Left lung (tissue), 10 donors: ENCODE results near the gene PLXNA2. TPM values are rescaled to one million over a fixed set of nuclear protein-coding genes. Genes with fewer than 3 reads are reported as not detected.

Experiments
- ATAC-seq: fragments of 200-7000 bp; cut with Tn5 transposase; one replicate; pipeline ENCODE4 v1.9.1; 2020; ENCODE audit warnings: moderate library complexity
- DNase-seq, 4 donors: peaks; one replicate each; pipeline ENCODE4 v3.0.0-alpha.2; 2013 to 2020
- H3K27ac ChIP-seq, 2 donors: fragments of 200-600 bp; sonication (generic) in 1 of 2; one replicate each; pipeline versions ENCODE4 v1.5.0 to v1.8.0; 2020 to 2021
- H3K27me3 ChIP-seq, 2 donors: fragments of 200-600 bp; sonication (generic) in 1 of 2; one replicate each; pipeline versions ENCODE4 v1.5.0 to v1.8.0; 2020 to 2021
- H3K36me3 ChIP-seq, 2 donors: fragments of 200-600 bp; sonication (generic) in 1 of 2; one replicate each; pipeline versions ENCODE4 v1.5.0 to v1.8.0; 2020 to 2021
- H3K4me1 ChIP-seq, 2 donors: fragments of 200-600 bp; one replicate each; pipeline ENCODE4 v1.8.0; 2021
- H3K4me3 ChIP-seq, 2 donors: fragments of 200-600 bp; sonication (generic) in 1 of 2; one replicate each; pipeline versions ENCODE4 v1.5.0 to v1.8.0; 2020 to 2021; ENCODE audit warnings: mild to moderate bottlenecking in 1 of 2
- H3K9me3 ChIP-seq, 2 donors: fragments of 200-600 bp; sonication (generic) in 1 of 2; one replicate each; pipeline versions ENCODE4 v1.5.0 to v1.8.0; 2020 to 2021
- CTCF ChIP-seq, 2 donors: fragments of 200-600 bp; sonication (generic) in 1 of 2; IDR thresholded peaks; one replicate each; pipeline versions ENCODE4 v1.5.0 to v1.8.0; 2021; ENCODE audit warnings: antibody characterized with exemption in 2 of 2
- intact Hi-C, 2 donors: fragments of 100-400 bp; cut with DNase I; formaldehyde crosslinking; loops; one replicate each; pipeline versions ENCODE4 v1.11.2 to v1.14.2; 2022
- polyA plus RNA-seq, 6 donors: library from polyadenylated mRNA; unstranded; fragments of 120-200 nt; gene quantifications; one replicate each; pipeline ENCODE4 v1.2.1, GENCODE V29; 2013; ENCODE audit not compliant: insufficient read length in 6 of 6
- total RNA-seq, 2 donors: library from RNA; stranded (reverse); fragmentation: NEBNext Ultra II Directional; extraction: Animal tissue kit (Norgen Biotek cat#: 25700); gene quantifications; one replicate each; pipeline ENCODE4 v1.2.1, GENCODE V29; 2021
- donor health status: DM: no; HTN: yes; CAD: no.
- donor health status: DM: no; HTN: no; CAD: no.

PLXNA2 gene
- total and polyA plus RNA-seq, 8 donors = 21.4 to 92.8 (median 34.0) TPM

GRCh38 chr1:208145167-208145566 is 99.0 kb downstream of the PLXNA2 start:
- peaks cover 10 to 12% of the 10 kb centered on the region in 2 donors for H3K4me1 ChIP-seq
- no peaks in the 10 kb centered on the region for H3K27me3 ChIP-seq
- DNase-seq = no peak
- peaks cover 0 to 12% of the 10 kb centered on the region in 2 donors for H3K36me3 ChIP-seq
- TF ChIP-seq CTCF (IDR thresholded peaks at IDR 0.05) = no peak
- ATAC-seq = peak; percentile 72
- no peak overlapping the region for H3K4me3 ChIP-seq
- intact Hi-C loops = no loop called here
- H3K9me3 ChIP-seq = no peaks in the 10 kb centered on the region
- no peak overlapping the region for H3K27ac ChIP-seq

- peaks cover 0 to 24% of the 10 kb centered on the region in 2 donors for H3K36me3 ChIP-seq
- H3K27ac ChIP-seq = no peak overlapping the region
- no peak for ATAC-seq
- H3K9me3 ChIP-seq = no peaks in the 10 kb centered on the region
- DNase-seq = no peak
- no peaks in the 10 kb centered on the region for H3K27me3 ChIP-seq
- H3K4me3 ChIP-seq = no peak overlapping the region
- TF ChIP-seq CTCF (IDR thresholded peaks at IDR 0.05) = no peak
- intact Hi-C loops = no loop called here
- peaks cover 5 to 6% of the 10 kb centered on the region in 2 donors for H3K4me1 ChIP-seq
These were observed 101.4 kb downstream of the PLXNA2 start for GRCh38 chr1:208142590-208143382.

GRCh38 chr1:208141610-208142192 is 102.5 kb downstream of the PLXNA2 start:
- H3K4me3 ChIP-seq = no peak overlapping the region
- H3K9me3 ChIP-seq = no peaks in the 10 kb centered on the region
- peaks cover 5 to 6% of the 10 kb centered on the region in 2 donors for H3K4me1 ChIP-seq
- no peak overlapping the region for H3K27ac ChIP-seq
- no peak for TF ChIP-seq CTCF (IDR thresholded peaks at IDR 0.05)
- no peaks in the 10 kb centered on the region for H3K27me3 ChIP-seq
- ATAC-seq (no peak), DNase-seq (no peak)
- H3K36me3 ChIP-seq = peaks cover 0 to 26% of the 10 kb centered on the region in 2 donors
- intact Hi-C loops = no loop called here

GRCh38 chr1:208139434-208140045 is 104.6 kb downstream of the PLXNA2 start:
- no peaks in the 10 kb centered on the region for H3K9me3 ChIP-seq
- H3K27ac ChIP-seq = no peak overlapping the region
- DNase-seq = no peak
- intact Hi-C loops = no loop called here
- no peak for ATAC-seq
- TF ChIP-seq CTCF (IDR thresholded peaks at IDR 0.05) = no peak
- no peak overlapping the region for H3K4me3 ChIP-seq
- peaks cover 2 to 8% of the 10 kb centered on the region in 2 donors for H3K4me1 ChIP-seq
- no peaks in the 10 kb centered on the region for H3K27me3 ChIP-seq
- peaks cover 0 to 26% of the 10 kb centered on the region in 2 donors for H3K36me3 ChIP-seq

GRCh38 chr1:208137193-208137592 is 107.0 kb downstream of the PLXNA2 start:
- Histone ChIP-seq H3K27me3 (no peaks in the 10 kb centered on the region), H3K9me3 (no peaks in the 10 kb centered on the region), H3K4me3 (no peak overlapping the region), H3K36me3 (peaks cover 0 to 24% of the 10 kb centered on the region in 2 donors), H3K4me1 (peaks cover 6 to 8% of the 10 kb centered on the region in 2 donors), H3K27ac (no peak overlapping the region)
- no peak for TF ChIP-seq CTCF (IDR thresholded peaks at IDR 0.05)
- no peak for ATAC-seq
- intact Hi-C loops = no loop called here
- DNase-seq = no peak
